ENCODE data around the gene MAML2.

GRCh38 chr11:96278039-96278897 lies 64.7 kb downstream of the MAML2 start:
- TF ChIP-seq CTCF (conservative IDR thresholded peaks at IDR 0.05) (no peak), ZFX (IDR thresholded peaks at IDR 0.05) (no peak)

Data from C4-2B (cell line).